ENCODE measurements around the gene FAM149A. TPM values are rescaled to one million over a fixed set of nuclear protein-coding genes. Genes with fewer than 3 reads are reported as not detected.

FAM149A gene
- total and polyA plus RNA-seq, 10 donors: 0.61 to 7.3 (median 3.2) TPM

DNA sequence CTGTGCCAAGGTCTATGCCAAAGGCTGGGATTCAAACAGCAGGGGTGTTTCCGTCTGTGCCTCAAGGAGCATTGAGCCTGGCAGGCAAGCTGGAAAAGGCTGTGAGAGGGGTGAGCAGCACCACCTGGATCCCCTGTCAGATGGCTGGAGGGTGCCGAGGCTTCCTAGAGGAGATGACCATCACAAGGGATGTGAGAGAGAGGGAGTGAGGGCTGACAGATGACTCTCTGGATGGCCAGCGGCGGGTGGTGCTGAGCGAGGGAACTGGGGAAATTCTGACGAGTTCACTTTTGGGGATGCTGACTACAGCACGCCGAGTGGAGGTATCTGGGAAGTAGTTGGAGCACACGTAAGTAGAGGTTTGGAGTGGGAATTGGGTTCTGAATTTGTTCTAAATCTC lies 64.2 kb downstream of the FAM149A start:
- WGBS, 5 donors: 91 to 97% (median 93%) methylated on average over 9 of the region's 9 CpGs
- TF ChIP-seq, protein P1, sequence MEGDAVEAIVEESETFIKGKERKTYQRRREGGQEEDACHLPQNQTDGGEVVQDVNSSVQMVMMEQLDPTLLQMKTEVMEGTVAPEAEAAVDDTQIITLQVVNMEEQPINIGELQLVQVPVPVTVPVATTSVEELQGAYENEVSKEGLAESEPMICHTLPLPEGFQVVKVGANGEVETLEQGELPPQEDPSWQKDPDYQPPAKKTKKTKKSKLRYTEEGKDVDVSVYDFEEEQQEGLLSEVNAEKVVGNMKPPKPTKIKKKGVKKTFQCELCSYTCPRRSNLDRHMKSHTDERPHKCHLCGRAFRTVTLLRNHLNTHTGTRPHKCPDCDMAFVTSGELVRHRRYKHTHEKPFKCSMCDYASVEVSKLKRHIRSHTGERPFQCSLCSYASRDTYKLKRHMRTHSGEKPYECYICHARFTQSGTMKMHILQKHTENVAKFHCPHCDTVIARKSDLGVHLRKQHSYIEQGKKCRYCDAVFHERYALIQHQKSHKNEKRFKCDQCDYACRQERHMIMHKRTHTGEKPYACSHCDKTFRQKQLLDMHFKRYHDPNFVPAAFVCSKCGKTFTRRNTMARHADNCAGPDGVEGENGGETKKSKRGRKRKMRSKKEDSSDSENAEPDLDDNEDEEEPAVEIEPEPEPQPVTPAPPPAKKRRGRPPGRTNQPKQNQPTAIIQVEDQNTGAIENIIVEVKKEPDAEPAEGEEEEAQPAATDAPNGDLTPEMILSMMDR (IDR thresholded peaks at IDR 0.05 in 8 of 11, conservative IDR thresholded peaks at IDR 0.05 in 3 of 11): no peak
- no peak for TF ChIP-seq POLR2AphosphoS5 (IDR thresholded peaks at IDR 0.05)
- no peak overlapping the region for H3K27ac ChIP-seq
- DNase-seq: no peak
- no peaks in the 10 kb centered on the region for H3K9me3 ChIP-seq
- peaks cover 0 to 6% (median 0%) of the 10 kb centered on the region in 7 donors for H3K27me3 ChIP-seq (replicated peaks in 1 of 7)
- no peak overlapping the region for H3K4me3 ChIP-seq
- H3K4me1 ChIP-seq: no peaks in the 10 kb centered on the region
- intact Hi-C loops (cut with DNase I; ENCODE audit: low total_unique reads): no loop called here
- H3K36me3 ChIP-seq: no peaks in the 10 kb centered on the region

DNA sequence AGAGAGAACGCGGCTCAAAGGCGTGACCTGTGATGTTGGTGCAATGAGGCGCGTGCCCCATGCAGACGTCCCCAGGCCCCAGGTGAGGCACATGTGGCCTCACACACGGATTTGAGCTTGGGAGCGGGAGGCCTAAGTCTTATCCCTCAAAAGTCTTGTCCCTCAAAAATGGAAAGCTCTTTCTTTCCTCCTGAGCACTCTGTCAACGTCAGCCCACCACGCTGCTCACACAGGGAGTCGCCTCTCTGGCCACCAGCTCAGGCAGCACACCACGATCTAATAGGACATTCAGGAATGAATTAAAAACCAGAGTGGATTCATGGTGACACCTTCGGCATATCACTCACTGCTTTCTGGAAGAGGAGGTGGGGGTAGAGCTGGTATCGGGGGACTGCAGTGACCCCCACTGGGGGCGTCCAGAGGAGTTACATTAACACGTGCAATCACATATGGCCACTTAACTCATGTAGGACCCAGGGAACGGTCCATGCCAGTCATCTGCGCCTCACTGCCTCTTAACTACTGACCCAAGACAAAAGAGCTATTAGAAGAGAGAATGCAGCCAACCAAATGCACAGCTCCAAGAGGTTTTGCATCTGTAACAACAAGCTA lies 64.9 kb downstream of the FAM149A start:
- Histone ChIP-seq H3K27ac (no peak overlapping the region), H3K27me3 (replicated peaks in 1 of 7) (peaks cover 0 to 4% (median 0%) of the 10 kb centered on the region in 7 donors), H3K4me1 (no peaks in the 10 kb centered on the region), H3K9me3 (no peaks in the 10 kb centered on the region), H3K36me3 (no peaks in the 10 kb centered on the region), H3K4me3 (no peak overlapping the region)
- WGBS, 5 donors: 92 to 95% (median 93%) methylated on average over 18 of the region's 18 CpGs
- no peak for DNase-seq
- intact Hi-C loops (cut with DNase I; ENCODE audit: low total_unique reads): no loop called here
- TF ChIP-seq POLR2A (IDR thresholded peaks at IDR 0.05) (no peak), POLR2AphosphoS5 (IDR thresholded peaks at IDR 0.05) (no peak)
- TF ChIP-seq, protein P1 (IDR thresholded peaks at IDR 0.05 in 8 of 11, conservative IDR thresholded peaks at IDR 0.05 in 3 of 11): no peak

DNA sequence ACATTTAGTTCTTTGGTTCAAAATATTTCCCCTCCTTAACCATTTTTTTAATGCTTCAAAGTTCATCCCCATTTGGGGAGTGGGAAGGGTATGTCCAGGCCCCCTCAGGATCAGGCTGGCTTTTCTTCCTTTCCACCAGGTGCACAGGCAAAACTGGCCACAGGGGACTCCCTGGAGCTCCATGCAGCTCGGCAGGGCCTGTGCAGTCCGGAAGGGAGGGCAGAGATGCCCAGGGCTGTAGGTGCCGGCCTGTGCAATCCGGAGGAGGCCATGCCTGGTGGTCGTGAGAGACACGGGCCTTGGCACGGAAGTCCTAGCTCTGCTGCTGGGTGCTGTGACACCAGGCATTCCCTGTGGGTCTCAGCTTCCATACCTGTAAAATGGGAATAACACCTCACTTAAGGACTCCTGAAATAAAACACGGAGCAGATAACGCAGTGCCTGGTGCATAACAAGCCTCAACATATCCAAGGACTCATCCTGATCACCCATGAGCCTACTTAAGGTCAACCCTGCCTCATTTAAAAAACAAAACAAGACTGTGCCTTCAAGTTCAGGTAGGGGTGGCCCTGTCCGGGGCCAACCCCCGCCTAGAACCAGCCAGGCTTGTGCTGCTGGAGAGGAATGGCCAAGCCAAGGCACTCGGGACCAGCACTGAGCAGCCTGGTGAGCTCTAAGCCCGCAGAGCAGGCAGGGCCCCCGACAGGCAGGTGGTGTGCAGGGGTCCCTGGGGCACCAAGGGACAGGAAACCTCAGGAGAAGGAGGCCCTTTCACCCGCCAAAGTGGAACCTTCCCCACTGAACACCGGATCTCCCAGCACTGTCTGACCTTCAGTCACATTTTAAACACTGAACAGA lies 65.7 kb downstream of the FAM149A start:
- intact Hi-C loops (cut with DNase I; ENCODE audit: low total_unique reads): no loop called here
- Histone ChIP-seq H3K4me1 (no peaks in the 10 kb centered on the region), H3K27me3 (replicated peaks in 1 of 7) (no peaks in the 10 kb centered on the region), H3K4me3 (no peak overlapping the region), H3K9me3 (no peaks in the 10 kb centered on the region), H3K36me3 (no peaks in the 10 kb centered on the region), H3K27ac (no peak overlapping the region)
- TF ChIP-seq POLR2A (IDR thresholded peaks at IDR 0.05) (no peak), POLR2AphosphoS5 (IDR thresholded peaks at IDR 0.05) (no peak)
- TF ChIP-seq, protein P1 (IDR thresholded peaks at IDR 0.05 in 8 of 11, conservative IDR thresholded peaks at IDR 0.05 in 3 of 11): no peak
- DNase-seq: no peak
- 73 to 84% (median 77%) methylated on average over 11 to 16 of the region's 16 CpGs for WGBS, 5 donors

DNA sequence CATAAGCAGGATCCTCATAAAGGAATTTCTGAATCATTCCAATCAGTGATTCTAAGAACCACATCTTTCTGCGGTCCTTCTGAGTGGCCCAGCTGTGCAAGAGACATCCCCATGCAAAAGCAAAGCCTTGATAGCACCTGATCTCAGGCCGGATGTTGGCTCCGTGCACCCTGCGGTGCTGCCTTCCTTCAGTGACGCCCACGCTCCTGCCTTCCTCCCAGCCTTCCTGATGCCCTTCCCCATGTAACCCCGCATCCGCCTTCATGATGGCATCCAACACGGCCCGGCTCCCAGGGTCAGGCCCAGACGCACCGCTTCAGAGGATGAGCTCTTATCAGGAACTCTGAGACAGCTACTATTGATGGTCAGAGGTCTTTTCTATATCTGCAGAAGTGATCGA lies 66.5 kb downstream of the FAM149A start:
- TF ChIP-seq POLR2AphosphoS5 (IDR thresholded peaks at IDR 0.05) (no peak), POLR2A (IDR thresholded peaks at IDR 0.05) (no peak)
- TF ChIP-seq, protein P1 (IDR thresholded peaks at IDR 0.05 in 8 of 11, conservative IDR thresholded peaks at IDR 0.05 in 3 of 11): no peak
- no peak overlapping the region for H3K4me3 ChIP-seq
- H3K36me3 ChIP-seq: no peaks in the 10 kb centered on the region
- intact Hi-C loops (cut with DNase I; ENCODE audit: low total_unique reads): no loop called here
- 70 to 79% (median 78%) methylated on average over 13 of the region's 13 CpGs for WGBS, 5 donors
- no peaks in the 10 kb centered on the region for H3K27me3 ChIP-seq (replicated peaks in 1 of 7)
- H3K4me1 ChIP-seq: no peaks in the 10 kb centered on the region
- no peak for DNase-seq
- H3K9me3 ChIP-seq: no peaks in the 10 kb centered on the region
- H3K27ac ChIP-seq: no peak overlapping the region

All from spleen (tissue), 11 donors.